WERI-Rb-1 (cell line): ENCODE data around the gene AGBL2.

Source experiments
- DNase-seq: peaks from one replicate; pipeline ENCODE4 v3.0.0-alpha.2; 2020
- H3K27ac ChIP-seq: fragments of 250-450 bp; sonication (Bioruptor Pico); 2 replicates; pipeline ENCODE4 v1.5.1; 2020; ENCODE audit warnings: mild to moderate bottlenecking, moderate library complexity
- H3K27me3 ChIP-seq: fragments of 250-450 bp; sonication (Bioruptor Pico); 2 replicates; pipeline ENCODE4 v1.5.1; 2021; ENCODE audit warnings: mild to moderate bottlenecking, low read depth, moderate library complexity; ENCODE audit not compliant: insufficient read depth, severe bottlenecking
- H3K36me3 ChIP-seq: fragments of 250-450 bp; sonication (Bioruptor Pico); 2 replicates; pipeline ENCODE4 v1.5.1; 2020; ENCODE audit warnings: mild to moderate bottlenecking, moderate library complexity
- H3K4me3 ChIP-seq: 2 replicates; pipeline ENCODE4 v1.5.1; 2011; ENCODE audit warnings: low read depth, mild to moderate bottlenecking, control low read depth, low read length
- H3K9me3 ChIP-seq: fragments of 250-450 bp; sonication (Bioruptor Pico); 2 replicates; pipeline ENCODE4 v1.5.1; 2021; ENCODE audit warnings: mild to moderate bottlenecking, moderate library complexity; ENCODE audit not compliant: severe bottlenecking
- CTCF ChIP-seq: IDR thresholded peaks from 2 replicates; pipeline ENCODE4 v1.5.1; 2011; ENCODE audit warnings: low read depth, mild to moderate bottlenecking, control low read depth, inconsistent platforms, low read length

The AGBL2 gene

GRCh38 chr11:47631473-47631872 lies 83.7 kb downstream of the AGBL2 start:
- no peak for TF ChIP-seq CTCF
- no peak overlapping the region for H3K27ac ChIP-seq
- no peak overlapping the region for H3K4me3 ChIP-seq
- DNase-seq: no peak
- H3K27me3 ChIP-seq: no peaks in the 10 kb centered on the region
- H3K36me3 ChIP-seq: peaks cover 65% of the 10 kb centered on the region
- H3K9me3 ChIP-seq: no peaks in the 10 kb centered on the region

GRCh38 chr11:47628026-47628425 lies 87.1 kb downstream of the AGBL2 start:
- no peak overlapping the region for H3K27ac ChIP-seq
- DNase-seq: no peak
- H3K9me3 ChIP-seq: no peaks in the 10 kb centered on the region
- no peaks in the 10 kb centered on the region for H3K27me3 ChIP-seq
- no peak for TF ChIP-seq CTCF
- no peak overlapping the region for H3K4me3 ChIP-seq
- peaks cover 67% of the 10 kb centered on the region for H3K36me3 ChIP-seq

GRCh38 chr11:47626234-47626633 lies 88.9 kb downstream of the AGBL2 start:
- no peak overlapping the region for H3K4me3 ChIP-seq
- no peak for DNase-seq
- H3K36me3 ChIP-seq: peaks cover 80% of the 10 kb centered on the region
- no peaks in the 10 kb centered on the region for H3K9me3 ChIP-seq
- H3K27me3 ChIP-seq: no peaks in the 10 kb centered on the region
- TF ChIP-seq CTCF: no peak
- H3K27ac ChIP-seq: no peak overlapping the region

GRCh38 chr11:47620836-47621378 lies 94.3 kb downstream of the AGBL2 start:
- H3K4me3 ChIP-seq: no peak overlapping the region
- H3K36me3 ChIP-seq: peaks cover 77% of the 10 kb centered on the region
- H3K27ac ChIP-seq: peak overlapping the region; percentile 52; the same call in 1 of the 2 replicates
- no peak for DNase-seq
- no peaks in the 10 kb centered on the region for H3K27me3 ChIP-seq
- TF ChIP-seq CTCF: no peak
- H3K9me3 ChIP-seq: no peaks in the 10 kb centered on the region

- Histone ChIP-seq H3K9me3 (no peaks in the 10 kb centered on the region), H3K36me3 (peaks cover 48% of the 10 kb centered on the region), H3K4me3 (no peak overlapping the region), H3K27me3 (no peaks in the 10 kb centered on the region), H3K27ac (no peak overlapping the region)
- TF ChIP-seq CTCF: no peak
- DNase-seq: no peak
Measured at GRCh38 chr11:47617417-47617809, 97.8 kb downstream of the AGBL2 start.

- Histone ChIP-seq H3K36me3 (peaks cover 43% of the 10 kb centered on the region), H3K27ac (no peak overlapping the region), H3K4me3 (no peak overlapping the region), H3K27me3 (no peaks in the 10 kb centered on the region), H3K9me3 (no peaks in the 10 kb centered on the region)
- peak; percentile 89 for TF ChIP-seq CTCF
- DNase-seq: peak; percentile 64
Measured at GRCh38 chr11:47616726-47617416, 98.3 kb downstream of the AGBL2 start.
